ENCODE measurements around the gene RTEL1.
"Not testable (repeated sequence)": the region's sequence is repeated elsewhere in the genome, so short reads cannot be mapped to it uniquely, and the experiment has no call there.

Gene RTEL1

GRCh38 chr20:63613863-63614594 is 44.1 kb upstream of the RTEL1 start:
- not testable (repeated sequence) for H3K27me3 ChIP-seq; H3K4me1 ChIP-seq; H3K9me3 ChIP-seq; H3K4me3 ChIP-seq (ENCODE audit: low read depth, low read length)
- peaks cover 31% of the 10 kb centered on the region for H3K36me3 ChIP-seq
- TF ChIP-seq, protein P1, sequence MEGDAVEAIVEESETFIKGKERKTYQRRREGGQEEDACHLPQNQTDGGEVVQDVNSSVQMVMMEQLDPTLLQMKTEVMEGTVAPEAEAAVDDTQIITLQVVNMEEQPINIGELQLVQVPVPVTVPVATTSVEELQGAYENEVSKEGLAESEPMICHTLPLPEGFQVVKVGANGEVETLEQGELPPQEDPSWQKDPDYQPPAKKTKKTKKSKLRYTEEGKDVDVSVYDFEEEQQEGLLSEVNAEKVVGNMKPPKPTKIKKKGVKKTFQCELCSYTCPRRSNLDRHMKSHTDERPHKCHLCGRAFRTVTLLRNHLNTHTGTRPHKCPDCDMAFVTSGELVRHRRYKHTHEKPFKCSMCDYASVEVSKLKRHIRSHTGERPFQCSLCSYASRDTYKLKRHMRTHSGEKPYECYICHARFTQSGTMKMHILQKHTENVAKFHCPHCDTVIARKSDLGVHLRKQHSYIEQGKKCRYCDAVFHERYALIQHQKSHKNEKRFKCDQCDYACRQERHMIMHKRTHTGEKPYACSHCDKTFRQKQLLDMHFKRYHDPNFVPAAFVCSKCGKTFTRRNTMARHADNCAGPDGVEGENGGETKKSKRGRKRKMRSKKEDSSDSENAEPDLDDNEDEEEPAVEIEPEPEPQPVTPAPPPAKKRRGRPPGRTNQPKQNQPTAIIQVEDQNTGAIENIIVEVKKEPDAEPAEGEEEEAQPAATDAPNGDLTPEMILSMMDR (IDR thresholded peaks at IDR 0.05; ENCODE audit: low read depth, low read length): peak; percentile 27
- DNase-seq: peak; percentile 26

GRCh38 chr20:63617092-63617875 is 40.8 kb upstream of the RTEL1 start:
- Histone ChIP-seq H3K27me3 (no peaks in the 10 kb centered on the region), H3K9me3 (no peaks in the 10 kb centered on the region), H3K4me1 (no peaks in the 10 kb centered on the region), H3K36me3 (peaks cover 32% of the 10 kb centered on the region), H3K4me3 (ENCODE audit: low read depth, low read length) (no peak overlapping the region)
- TF ChIP-seq, protein P1 (IDR thresholded peaks at IDR 0.05; ENCODE audit: low read depth, low read length): no peak
- peak; percentile 8 for DNase-seq

DNA sequence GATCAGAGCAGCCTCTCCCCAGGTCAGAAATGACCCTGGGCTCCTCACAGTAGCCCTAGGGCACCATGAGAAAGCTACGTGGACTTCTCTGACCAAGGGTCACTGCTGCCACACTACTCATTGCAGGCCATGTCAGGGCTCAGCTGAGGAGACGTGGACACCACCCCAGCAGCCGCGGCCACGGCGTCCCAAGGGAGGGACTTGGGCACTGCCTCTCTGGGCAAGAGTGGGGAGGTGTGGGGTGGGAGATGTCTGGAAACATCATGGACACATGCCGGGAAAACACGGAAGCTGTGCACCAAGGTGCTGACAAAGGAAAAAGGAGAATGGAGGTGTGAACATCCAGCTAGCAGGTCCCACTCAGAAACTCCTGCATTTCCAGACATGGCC is 40.2 kb upstream of the RTEL1 start:
- H3K9me3 ChIP-seq: no peaks in the 10 kb centered on the region
- peak; percentile 3 for DNase-seq
- peaks cover 30% of the 10 kb centered on the region for H3K36me3 ChIP-seq
- H3K27me3 ChIP-seq: no peaks in the 10 kb centered on the region
- TF ChIP-seq, protein P1 (IDR thresholded peaks at IDR 0.05; ENCODE audit: low read depth, low read length): no peak
- H3K4me1 ChIP-seq: no peaks in the 10 kb centered on the region
- no peak overlapping the region for H3K4me3 ChIP-seq (ENCODE audit: low read depth, low read length)

DNA sequence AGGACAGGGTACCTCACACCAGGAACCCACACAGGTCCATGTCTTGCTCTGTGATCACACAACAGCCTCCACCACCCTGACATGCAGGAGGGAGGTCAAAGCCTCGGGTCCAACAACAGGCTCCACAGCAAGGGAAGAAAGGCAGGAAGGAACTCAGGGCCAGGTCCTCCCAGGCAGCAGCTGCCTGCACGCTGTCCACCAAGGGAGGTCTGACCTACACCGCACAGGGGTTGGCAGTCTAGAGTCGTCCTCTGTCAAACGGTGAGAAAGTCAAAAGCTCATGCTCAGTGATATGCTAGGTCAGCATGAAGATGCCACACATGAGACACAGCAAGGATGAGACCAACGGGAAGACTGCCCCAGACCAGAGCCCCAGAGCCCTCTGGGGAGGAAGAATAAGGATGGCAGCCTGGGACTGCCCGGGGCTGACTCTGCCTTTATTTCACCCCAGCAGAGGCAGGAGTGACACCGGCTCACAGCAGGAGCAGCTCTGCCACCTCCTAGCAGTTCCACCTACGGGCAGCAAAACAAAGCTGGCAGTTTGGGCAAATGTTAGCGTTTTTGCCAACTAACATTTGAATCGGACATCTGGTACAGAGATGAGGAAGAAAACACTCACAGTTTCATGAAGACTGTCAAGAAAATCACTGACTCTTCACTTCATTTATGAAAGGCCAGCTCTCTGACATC is 39.7 kb upstream of the RTEL1 start:
- Histone ChIP-seq H3K4me3 (ENCODE audit: low read depth, low read length) (no peak overlapping the region), H3K27me3 (no peaks in the 10 kb centered on the region), H3K4me1 (no peaks in the 10 kb centered on the region), H3K36me3 (peaks cover 30% of the 10 kb centered on the region), H3K9me3 (no peaks in the 10 kb centered on the region)
- TF ChIP-seq, protein P1 (IDR thresholded peaks at IDR 0.05; ENCODE audit: low read depth, low read length): no peak
- DNase-seq: peak; percentile 1

- DNase-seq: peak; percentile 3
- Histone ChIP-seq H3K36me3 (peaks cover 25% of the 10 kb centered on the region), H3K4me1 (no peaks in the 10 kb centered on the region), H3K27me3 (no peaks in the 10 kb centered on the region), H3K9me3 (no peaks in the 10 kb centered on the region), H3K4me3 (ENCODE audit: low read depth, low read length) (no peak overlapping the region)
- TF ChIP-seq, protein P1 (IDR thresholded peaks at IDR 0.05; ENCODE audit: low read depth, low read length): no peak
Observed at GRCh38 chr20:63619086-63619485, 39.0 kb upstream of the RTEL1 start.
